ENCODE measurements around the gene HOXA4.

DNA sequence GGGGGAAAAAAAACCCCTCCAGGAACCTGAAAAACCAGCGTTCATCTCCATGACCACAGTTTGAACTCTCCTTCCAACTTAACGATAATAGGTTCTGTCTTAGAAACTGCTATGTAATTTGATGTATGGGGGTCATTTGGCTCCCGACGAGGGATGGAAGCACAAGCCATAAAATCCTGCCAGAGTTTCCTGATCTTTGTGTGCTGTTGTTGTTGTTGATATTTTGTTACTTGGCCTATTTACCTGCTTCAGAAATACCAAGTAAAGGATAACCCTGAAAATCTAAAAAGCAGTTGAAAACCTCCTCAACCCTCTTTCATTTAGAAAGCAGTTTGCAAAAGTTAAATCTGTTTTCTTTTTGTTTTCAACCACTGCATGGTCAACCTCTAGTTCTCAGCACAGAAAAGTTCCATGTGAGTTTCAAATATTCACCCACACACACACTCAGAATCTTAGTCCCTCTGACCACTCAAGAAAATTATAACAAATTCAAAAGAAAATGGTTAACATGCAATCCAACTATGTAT is 18.7 kb downstream of the HOXA4 start:
- TF ChIP-seq, protein P1, sequence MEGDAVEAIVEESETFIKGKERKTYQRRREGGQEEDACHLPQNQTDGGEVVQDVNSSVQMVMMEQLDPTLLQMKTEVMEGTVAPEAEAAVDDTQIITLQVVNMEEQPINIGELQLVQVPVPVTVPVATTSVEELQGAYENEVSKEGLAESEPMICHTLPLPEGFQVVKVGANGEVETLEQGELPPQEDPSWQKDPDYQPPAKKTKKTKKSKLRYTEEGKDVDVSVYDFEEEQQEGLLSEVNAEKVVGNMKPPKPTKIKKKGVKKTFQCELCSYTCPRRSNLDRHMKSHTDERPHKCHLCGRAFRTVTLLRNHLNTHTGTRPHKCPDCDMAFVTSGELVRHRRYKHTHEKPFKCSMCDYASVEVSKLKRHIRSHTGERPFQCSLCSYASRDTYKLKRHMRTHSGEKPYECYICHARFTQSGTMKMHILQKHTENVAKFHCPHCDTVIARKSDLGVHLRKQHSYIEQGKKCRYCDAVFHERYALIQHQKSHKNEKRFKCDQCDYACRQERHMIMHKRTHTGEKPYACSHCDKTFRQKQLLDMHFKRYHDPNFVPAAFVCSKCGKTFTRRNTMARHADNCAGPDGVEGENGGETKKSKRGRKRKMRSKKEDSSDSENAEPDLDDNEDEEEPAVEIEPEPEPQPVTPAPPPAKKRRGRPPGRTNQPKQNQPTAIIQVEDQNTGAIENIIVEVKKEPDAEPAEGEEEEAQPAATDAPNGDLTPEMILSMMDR (IDR thresholded peaks at IDR 0.05 in 8 of 11, conservative IDR thresholded peaks at IDR 0.05 in 3 of 11): no peak
- TF ChIP-seq POLR2A (IDR thresholded peaks at IDR 0.05): no peak

Measured in spleen (tissue), 7 donors.